GM21737 (cell line): ENCODE measurements around the gene GLCE.

ENCODE experiments used
- ATAC-seq: cut with Tn5 transposase; IDR thresholded peaks from one replicate; pipeline ENCODE4 v1.9.1; 2021; ENCODE audit warnings: mild to moderate bottlenecking, moderate library complexity; ENCODE audit not compliant: unreplicated experiment

Gene GLCE

DNA sequence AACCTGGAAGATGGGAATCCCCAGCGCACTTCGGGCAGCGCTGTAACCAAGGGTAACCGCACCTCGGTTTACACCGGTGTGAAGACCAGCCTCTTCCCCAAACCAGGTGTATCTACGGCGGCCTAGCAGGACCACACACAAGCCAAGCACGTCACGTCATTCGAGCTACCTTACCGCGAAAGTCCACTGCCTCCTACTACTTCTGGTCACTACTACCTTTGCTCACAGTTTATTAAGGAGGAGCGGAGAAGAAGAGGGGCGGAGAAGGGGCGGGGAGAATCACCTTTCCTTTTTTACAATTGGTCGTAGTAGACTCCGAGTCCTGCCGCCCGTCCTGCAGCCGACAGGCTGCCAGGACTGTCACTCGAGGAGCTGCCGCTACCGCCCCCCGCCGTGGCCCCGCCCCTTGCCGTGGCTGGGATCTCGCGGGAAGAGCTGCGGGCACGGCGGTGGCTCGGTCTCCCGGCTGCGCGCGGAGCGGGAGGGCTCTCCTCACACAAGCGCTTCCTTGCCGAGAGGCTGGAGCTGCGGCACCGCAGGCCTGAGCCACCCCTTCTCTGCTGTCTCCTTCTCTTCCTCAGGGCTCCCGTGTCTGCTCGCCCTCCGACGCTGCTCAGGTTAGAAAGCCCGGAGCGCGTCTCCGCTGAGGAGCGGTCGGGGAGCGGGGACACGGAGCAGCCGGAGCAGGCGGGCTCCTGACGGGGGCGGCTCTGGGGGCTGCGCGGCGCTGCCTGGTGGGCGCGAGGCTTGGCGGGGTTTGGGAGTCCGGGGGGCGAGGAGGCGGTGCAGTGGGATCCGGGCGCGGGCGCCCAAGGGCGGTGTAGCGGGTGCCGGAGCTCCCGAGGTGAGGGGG is at the start of gene GLCE:
GLCE (plus strand) TSS at position 495 of the 853 bp plus-strand sequence. CDS start 95,172 bp downstream, outside the sequence.
- ATAC-seq = peak; percentile 95

DNA sequence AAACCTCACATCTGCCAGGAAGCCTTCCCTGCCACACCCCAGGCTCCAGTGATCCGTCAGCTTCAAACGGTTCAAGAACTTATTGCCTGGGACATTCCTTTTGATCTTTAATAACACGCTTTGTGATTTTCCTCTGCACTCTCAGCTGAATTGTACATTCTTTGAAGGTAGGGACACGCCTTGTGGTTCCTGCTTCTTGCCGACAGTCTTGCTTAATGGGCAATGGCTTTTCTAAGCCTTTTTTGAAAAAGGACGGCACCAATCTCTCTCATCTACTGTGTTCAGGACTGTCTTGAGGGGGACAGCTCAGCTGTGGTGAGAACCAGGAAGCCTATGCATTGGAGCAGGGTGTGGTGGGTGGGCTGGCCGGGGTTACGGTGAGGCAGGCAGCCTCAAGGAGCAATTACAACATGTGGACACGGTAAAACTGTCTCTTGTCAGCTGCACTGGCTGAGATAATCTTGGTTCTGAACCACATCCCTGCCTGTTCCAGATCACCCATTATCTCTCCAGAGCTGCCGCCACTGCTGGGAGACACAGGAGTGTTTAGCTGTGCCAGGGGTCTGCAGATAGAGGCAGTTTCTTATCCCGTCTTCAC is 46.0 kb upstream of the GLCE start:
- ATAC-seq = no peak

GRCh38 chr15:69115031-69115430 is 45.4 kb upstream of the GLCE start:
- ATAC-seq = no peak

DNA sequence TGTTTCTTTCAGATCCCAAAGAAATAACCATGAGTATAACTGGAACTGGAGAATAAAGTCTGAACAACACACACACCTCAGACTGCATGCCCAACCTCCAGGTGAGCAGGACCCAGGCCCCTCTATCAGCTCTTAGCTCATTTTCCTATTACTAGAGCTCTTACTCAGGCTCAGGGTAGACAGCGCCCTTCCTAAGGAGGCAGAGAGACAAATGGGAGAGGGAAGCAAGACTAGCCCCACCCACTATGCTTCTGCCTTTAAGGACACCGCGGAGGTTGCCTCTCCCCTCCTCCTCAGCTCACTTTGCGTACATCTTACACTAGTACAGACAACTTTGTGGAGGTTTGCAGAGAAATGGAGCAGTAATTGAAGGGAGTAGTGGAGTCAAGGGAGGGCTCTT is 44.0 kb upstream of the GLCE start:
- ATAC-seq = no peak

- ATAC-seq = no peak
These were observed 43.0 kb upstream of the GLCE start for GRCh38 chr15:69117431-69117871.

GRCh38 chr15:69118089-69118488 is 42.3 kb upstream of the GLCE start:
- no peak for ATAC-seq

- ATAC-seq = no peak
These were observed 41.4 kb upstream of the GLCE start for GRCh38 chr15:69119001-69119400.

- ATAC-seq = no peak
These were observed 40.6 kb upstream of the GLCE start for GRCh38 chr15:69119683-69120395.

DNA sequence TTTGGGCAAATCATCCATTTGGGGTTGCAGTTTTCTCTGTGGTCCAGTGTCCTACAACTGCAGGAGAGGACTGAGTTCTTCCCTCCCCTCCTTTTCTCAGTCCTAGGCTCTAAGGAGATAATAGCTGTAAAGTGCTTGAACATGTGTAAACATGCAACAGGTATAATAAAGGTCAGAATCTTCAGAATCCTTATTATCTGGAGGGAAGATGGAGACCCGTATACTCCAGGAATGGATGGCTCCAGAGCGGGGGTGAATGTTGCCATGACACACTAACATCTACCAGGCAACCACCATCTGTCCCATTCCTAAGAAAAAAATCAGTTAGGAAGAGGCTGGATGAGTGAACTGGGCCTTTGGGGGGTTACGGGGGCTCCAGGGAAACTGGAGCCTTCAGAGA is 39.7 kb upstream of the GLCE start:
- ATAC-seq = no peak

- no peak for ATAC-seq
These were observed 39.1 kb upstream of the GLCE start for GRCh38 chr15:69121198-69121828.

GRCh38 chr15:69125236-69125635 is 35.2 kb upstream of the GLCE start:
- no peak for ATAC-seq

DNA sequence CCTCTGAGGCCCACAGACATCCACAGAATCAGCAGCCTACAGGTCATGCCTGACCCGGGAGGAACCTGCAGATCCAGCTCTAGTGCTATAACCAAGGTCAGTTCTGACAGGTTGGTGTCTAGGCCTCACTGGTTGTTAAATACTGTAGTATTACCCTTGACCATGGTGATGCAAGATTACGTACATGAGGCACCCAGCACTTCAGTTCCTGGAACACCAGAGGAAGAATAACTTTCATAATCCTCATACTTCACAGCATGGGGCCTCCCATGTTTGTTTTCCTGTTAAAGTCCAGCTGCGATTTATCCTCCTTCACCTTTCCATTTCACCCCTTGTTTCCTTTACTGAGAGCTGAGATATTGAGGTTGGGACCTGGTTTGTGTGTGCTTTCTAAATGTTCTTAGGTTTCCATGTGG is 34.4 kb upstream of the GLCE start:
- no peak for ATAC-seq

DNA sequence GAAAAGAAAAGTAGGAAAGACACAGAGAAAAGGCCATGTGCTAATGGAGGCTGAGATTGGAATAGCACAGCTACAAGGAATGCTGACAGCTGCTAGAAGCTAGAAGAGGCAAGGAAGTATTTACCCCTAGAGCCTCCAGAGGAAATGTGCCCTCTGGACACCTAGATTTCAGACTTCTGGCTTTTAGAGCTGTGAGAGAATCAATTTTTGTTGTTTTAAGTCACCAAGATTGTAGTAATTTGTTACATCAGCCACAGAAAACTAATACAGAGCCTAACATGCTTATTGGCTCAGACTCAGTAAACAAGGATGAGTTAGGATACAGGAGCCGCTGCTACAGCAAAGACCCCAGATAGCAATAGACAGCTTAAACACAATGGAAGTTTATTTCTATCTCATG is 33.1 kb upstream of the GLCE start:
- ATAC-seq = no peak

GRCh38 chr15:69128667-69129311 is 31.6 kb upstream of the GLCE start:
- ATAC-seq = no peak

- no peak for ATAC-seq
These were observed 28.8 kb upstream of the GLCE start for GRCh38 chr15:69131362-69132220.

DNA sequence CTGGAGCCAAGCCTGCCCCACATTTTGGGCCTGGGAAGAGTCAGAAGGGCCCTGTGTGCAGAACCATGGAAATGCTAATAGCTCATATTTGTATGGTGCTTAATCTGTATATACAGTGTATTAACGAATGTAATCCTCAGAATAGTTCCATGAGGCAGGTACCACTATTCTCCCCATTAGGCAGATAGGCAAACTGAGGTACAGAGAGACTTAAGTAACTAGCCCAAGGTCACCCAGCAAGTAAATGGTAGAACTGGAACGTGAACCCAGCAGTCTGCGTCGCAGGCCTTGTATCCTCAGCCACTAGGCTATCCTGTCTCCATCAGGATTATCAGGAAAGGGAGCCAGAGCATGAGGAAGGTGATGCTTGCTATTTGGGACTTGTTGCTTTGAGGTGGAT is 28.0 kb upstream of the GLCE start:
- ATAC-seq = no peak

DNA sequence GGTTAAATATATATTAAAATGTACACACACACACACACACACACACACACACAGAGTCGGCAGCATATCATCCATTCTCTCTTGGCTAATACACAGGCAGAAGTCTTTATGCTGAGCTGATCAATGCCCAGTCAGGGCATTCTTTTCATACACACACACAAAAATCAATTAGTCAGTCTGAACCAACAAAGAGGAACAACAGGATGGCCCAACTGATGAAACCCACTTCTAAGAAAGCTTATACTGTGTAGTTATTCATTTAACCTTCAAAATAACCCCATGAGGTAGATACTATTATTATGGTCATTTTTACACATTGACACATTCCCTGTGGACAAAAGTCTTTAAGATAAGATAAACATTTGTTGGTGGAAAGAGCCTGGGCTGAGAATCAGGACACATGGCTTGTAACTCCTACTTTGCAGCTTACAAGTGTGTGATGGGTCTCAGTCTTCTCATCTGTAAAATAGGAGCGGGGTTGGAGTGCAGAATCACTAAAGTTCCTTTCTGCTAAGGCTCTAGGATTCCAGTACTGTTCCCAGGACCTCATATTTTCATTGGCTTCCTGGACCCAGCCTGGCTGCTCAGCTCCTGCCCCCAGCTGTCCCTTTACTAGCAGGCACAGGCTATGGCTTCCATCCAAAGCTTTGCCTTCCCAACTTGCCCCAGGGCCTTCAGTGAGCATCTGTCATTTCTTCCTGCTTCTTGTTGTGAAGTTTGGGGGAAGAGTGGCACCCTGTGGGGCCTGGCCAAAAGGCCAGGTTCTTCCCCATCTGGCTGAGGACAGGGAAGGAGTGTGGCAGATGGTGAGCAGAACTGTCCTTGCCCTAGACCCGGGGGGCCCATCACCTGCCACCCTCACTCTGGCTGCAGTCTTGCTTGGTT is 27.2 kb upstream of the GLCE start:
- no peak for ATAC-seq

DNA sequence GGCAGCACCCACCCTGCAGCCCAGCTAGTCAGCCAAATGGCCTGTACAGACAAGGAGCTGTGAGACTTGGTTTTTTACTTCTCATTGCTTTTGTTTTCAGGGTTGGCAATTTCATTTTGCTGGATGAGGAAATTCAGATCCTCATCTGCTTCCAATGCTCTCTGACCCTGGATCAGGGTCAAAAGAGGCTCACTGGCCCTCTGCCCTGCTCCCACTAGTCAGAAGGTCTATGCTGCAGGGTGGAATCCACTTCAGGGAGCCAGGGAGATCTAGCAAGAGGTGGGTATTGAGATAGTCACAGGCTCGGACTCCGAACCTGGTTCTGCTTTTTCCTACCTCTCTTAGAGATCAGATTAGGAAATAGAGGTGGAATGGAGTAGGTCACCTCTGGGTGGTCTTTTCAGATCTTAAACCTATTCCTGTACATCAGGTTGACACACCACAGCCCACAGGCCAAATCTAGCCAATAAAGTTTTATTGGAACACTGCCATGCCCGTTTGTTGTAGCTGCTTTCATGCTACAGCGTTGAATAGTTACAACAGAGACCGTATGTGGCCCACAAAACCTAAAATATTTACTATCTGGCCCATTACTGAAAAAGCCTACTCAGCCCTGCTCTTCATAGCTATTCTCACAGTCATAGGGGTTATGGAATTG is 26.4 kb upstream of the GLCE start:
- no peak for ATAC-seq
